Mesothelial cell of epicardium (in vitro differentiated cells): ENCODE results near the gene EIF4E3. TPM values are rescaled to one million over a fixed set of nuclear protein-coding genes. Genes with fewer than 3 reads are reported as not detected.

Experiments
- DNase-seq, 2 experiments: peaks; one replicate each; pipeline ENCODE4 v3.0.0; 2021; ENCODE audit warnings: low spot score in 2 of 2; ENCODE audit not compliant: unreplicated experiment in 2 of 2
- H3K27ac Mint-ChIP-seq: 2 replicates; pipeline ENCODE4 v1.8.0; 2021; ENCODE audit warnings: mixed read lengths
- H3K27me3 Mint-ChIP-seq: 2 replicates; pipeline ENCODE4 v1.8.0; 2021; ENCODE audit warnings: low read depth, mixed read lengths
- H3K36me3 Mint-ChIP-seq: 2 replicates; pipeline ENCODE4 v1.8.0; 2021; ENCODE audit warnings: mixed read lengths
- H3K4me1 Mint-ChIP-seq: 2 replicates; pipeline ENCODE4 v1.8.0; 2021; ENCODE audit warnings: mixed read lengths
- H3K4me3 Mint-ChIP-seq: 2 replicates; pipeline ENCODE4 v1.8.0; 2021; ENCODE audit warnings: mild to moderate bottlenecking, moderate library complexity, mixed read lengths
- H3K9me3 Mint-ChIP-seq: 2 replicates; pipeline ENCODE4 v1.8.0; 2021; ENCODE audit warnings: mixed read lengths
- total RNA-seq: library from RNA; stranded (reverse); gene quantifications from 3 replicates; pipeline ENCODE4 v1.2.1, GENCODE V29; 2021
- TF ChIP-seq, protein P1 (sequence below): fragments of 200-600 bp; sonication (generic); IDR thresholded peaks from one replicate; pipeline ENCODE4 v1.5.0; 2021; ENCODE audit warnings: antibody characterized with exemption; ENCODE audit not compliant: unreplicated experiment

The EIF4E3 gene
- total RNA-seq, 1 donor from 2014 or later: 9.9 TPM

DNA sequence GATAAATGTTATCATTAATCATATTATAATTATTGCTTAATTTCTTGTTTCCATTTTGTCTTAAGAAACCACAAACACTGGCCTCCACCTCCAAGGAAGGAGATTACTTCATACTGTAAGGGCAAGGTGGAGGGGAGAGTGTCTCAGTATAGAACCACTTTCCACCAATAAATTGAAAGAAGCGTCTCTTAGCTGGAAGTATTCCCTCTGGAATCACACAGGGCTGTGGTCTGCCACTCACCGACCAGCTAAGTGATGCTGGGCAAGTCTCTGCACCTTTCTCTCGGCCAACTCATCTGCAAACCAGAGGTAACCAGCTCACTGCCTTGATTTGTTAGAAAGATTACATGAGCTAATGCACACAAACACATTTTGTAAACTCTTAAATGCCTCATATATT, 63.1 kb downstream of the EIF4E3 start:
- H3K36me3 Mint-ChIP-seq: peaks cover 8% of the 10 kb centered on the region
- H3K9me3 Mint-ChIP-seq: peaks cover 13% of the 10 kb centered on the region
- no peak for DNase-seq
- peaks cover 11% of the 10 kb centered on the region for H3K4me1 Mint-ChIP-seq
- TF ChIP-seq, protein P1, sequence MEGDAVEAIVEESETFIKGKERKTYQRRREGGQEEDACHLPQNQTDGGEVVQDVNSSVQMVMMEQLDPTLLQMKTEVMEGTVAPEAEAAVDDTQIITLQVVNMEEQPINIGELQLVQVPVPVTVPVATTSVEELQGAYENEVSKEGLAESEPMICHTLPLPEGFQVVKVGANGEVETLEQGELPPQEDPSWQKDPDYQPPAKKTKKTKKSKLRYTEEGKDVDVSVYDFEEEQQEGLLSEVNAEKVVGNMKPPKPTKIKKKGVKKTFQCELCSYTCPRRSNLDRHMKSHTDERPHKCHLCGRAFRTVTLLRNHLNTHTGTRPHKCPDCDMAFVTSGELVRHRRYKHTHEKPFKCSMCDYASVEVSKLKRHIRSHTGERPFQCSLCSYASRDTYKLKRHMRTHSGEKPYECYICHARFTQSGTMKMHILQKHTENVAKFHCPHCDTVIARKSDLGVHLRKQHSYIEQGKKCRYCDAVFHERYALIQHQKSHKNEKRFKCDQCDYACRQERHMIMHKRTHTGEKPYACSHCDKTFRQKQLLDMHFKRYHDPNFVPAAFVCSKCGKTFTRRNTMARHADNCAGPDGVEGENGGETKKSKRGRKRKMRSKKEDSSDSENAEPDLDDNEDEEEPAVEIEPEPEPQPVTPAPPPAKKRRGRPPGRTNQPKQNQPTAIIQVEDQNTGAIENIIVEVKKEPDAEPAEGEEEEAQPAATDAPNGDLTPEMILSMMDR: no peak
- no peak overlapping the region for H3K4me3 Mint-ChIP-seq
- no peaks in the 10 kb centered on the region for H3K27me3 Mint-ChIP-seq
- H3K27ac Mint-ChIP-seq: no peak overlapping the region

DNA sequence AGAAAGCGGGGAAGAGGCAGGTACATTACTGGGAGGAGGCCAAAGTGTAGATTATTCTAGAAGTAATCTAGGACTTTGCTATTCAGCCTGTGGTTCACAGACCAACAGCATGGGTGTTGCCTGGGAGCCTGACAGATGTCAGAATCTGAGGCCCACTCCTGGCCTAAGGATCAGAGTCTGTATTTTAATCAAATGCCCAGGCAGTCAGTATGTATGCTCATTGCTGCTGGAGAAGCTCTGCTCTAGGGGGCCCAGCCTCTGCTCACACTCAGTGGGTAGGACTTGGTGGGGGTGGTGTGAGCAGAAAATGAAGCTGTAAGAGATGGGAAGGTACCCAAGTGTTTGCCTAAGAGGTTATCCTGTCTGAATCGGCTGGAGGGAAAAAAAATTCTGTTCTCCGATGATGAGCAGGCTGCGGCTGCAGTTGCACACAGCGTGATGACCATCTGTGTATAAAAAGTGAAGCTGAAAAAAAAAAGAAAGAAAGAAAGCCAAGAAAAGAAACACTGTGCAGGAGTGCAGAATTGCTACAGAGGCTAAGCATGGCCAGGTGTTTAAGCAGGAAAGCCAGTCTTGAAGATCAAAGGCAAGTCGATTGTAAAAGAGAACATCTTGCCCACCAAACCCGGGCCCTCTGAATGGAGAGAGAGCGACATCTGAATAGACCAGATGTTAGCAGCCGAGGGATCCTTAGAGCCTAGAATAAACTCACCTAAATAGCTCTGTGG, 65.2 kb downstream of the EIF4E3 start:
- no peak overlapping the region for H3K27ac Mint-ChIP-seq
- peaks cover 11% of the 10 kb centered on the region for H3K4me1 Mint-ChIP-seq
- no peaks in the 10 kb centered on the region for H3K27me3 Mint-ChIP-seq
- TF ChIP-seq, protein P1: no peak
- no peak for DNase-seq
- no peaks in the 10 kb centered on the region for H3K9me3 Mint-ChIP-seq
- H3K4me3 Mint-ChIP-seq: no peak overlapping the region
- no peaks in the 10 kb centered on the region for H3K36me3 Mint-ChIP-seq

DNA sequence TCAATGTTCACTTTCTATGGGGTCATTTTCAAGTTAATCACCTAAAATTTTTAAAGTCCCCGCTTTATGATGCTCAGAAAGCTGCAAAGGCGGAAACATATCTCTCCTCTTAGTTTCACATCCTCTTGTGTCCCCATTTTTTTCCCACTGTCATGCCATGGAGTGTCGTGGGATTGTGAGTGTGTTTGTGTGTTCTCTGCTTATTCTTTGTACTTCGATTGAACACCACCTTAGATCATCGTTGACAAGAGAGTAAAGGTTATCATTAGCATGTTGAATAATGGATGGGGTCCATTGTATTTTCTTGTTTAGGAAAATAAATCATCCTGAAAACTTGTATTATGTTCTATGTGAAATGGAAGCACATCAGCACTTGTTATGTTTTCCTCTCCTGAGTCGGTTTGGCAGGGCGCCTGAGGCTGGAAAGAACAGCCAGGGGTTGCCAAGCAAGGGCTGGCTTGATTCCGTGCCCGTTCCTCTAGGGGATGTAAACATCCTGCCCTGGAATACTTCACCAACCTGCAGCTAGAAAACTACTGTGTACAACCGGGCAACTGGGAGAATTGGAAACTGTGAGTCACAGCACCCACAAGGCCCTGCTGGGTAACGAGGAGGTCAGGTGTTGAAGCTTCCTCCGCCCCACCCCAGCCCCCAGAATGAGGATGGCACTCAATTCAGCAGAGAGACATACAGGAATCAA, 67.2 kb downstream of the EIF4E3 start:
- Mint-ChIP-seq H3K27me3 (no peaks in the 10 kb centered on the region), H3K36me3 (no peaks in the 10 kb centered on the region), H3K4me1 (peaks cover 16% of the 10 kb centered on the region), H3K9me3 (no peaks in the 10 kb centered on the region), H3K4me3 (no peak overlapping the region), H3K27ac (no peak overlapping the region)
- DNase-seq: no peak
- TF ChIP-seq, protein P1: no peak

DNA sequence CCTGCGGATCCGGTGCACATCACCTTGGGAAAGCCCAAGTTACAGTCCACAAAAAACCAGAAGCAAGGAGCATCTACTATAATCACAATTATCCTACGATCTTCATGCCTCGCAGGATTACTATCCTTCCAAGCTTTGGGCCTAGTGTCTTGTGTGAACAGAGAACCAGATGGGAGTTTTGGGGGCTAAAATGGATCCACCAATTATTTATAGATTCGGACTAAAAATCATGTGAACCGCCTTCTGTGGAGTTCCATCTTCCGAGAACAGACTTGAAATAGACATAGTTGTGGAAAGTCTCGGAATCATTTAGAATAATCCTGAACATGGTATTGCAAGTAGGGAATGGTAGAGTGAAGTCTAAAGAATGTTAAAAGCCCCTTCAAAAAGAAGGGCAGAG, 70.1 kb downstream of the EIF4E3 start:
- Mint-ChIP-seq H3K36me3 (no peaks in the 10 kb centered on the region), H3K9me3 (no peaks in the 10 kb centered on the region), H3K27ac (no peak overlapping the region), H3K4me3 (no peak overlapping the region), H3K27me3 (no peaks in the 10 kb centered on the region), H3K4me1 (peaks cover 18% of the 10 kb centered on the region)
- TF ChIP-seq, protein P1: no peak
- no peak for DNase-seq

DNA sequence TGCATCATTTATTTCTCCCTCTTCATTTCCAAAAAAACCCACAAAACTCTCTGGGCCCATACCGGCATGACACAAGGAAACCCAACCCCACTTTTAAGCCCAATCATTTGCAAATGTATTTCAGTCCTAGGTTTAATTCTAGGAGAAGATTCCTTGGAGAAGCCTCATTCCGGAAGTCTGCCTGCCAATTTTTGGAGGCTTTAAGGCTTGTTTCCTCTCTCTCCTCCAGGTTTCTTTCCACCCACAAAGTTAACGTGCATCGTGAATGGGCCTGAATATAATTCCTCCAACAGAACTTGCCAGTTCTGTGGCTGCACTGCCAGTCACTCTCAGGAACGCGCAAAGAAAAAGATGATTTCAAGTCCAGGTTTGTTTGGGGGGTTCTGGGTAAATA, 71.8 kb downstream of the EIF4E3 start:
- Mint-ChIP-seq H3K9me3 (no peaks in the 10 kb centered on the region), H3K4me3 (no peak overlapping the region), H3K4me1 (peaks cover 16% of the 10 kb centered on the region), H3K27ac (no peak overlapping the region), H3K27me3 (no peaks in the 10 kb centered on the region), H3K36me3 (no peaks in the 10 kb centered on the region)
- DNase-seq: no peak
- TF ChIP-seq, protein P1: no peak
